Fibroblast of lung (primary cell): Measurements from ENCODE around the gene AP4E1.

Experiments used
- EZH2 ChIP-seq: IDR thresholded peaks from 2 replicates; pipeline ENCODE4 v1.5.1; 2012; ENCODE audit warnings: low read length, control low read depth, mild to moderate bottlenecking; ENCODE audit errors: missing control alignments
- TF ChIP-seq, protein P1 (sequence below), 2 donors: IDR thresholded peaks in 1 of 2; conservative IDR thresholded peaks in 1 of 2; 1 replicate in 1 of 2; 2 replicates in 1 of 2; pipeline ENCODE4 v1.5.1; 2011 to 2012; ENCODE audit warnings: low read length in 2 of 2, control low read depth in 1 of 2, inconsistent platforms in 1 of 2, low read depth in 1 of 2, mild to moderate bottlenecking in 1 of 2

DNA sequence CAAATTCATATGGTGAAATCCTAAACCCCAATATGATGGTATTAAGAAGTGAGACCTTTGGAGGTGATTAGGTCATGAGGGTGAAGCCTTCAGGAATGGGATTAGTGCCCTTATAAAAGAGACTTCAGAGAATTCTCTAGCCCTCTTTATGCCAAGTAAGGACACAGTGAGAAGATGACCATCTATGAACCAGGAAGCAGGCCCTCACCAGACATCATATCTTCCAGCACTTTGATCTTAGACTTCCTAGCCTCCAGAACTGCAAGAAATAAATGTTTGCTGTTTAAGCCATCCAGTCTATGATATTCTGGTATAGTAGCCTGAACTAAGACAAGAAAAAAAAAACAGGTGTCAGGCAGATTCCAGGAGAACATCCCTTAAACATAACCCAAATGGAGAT is 45.9 kb upstream of the AP4E1 start:
- no peak for TF ChIP-seq EZH2
- TF ChIP-seq, protein P1, sequence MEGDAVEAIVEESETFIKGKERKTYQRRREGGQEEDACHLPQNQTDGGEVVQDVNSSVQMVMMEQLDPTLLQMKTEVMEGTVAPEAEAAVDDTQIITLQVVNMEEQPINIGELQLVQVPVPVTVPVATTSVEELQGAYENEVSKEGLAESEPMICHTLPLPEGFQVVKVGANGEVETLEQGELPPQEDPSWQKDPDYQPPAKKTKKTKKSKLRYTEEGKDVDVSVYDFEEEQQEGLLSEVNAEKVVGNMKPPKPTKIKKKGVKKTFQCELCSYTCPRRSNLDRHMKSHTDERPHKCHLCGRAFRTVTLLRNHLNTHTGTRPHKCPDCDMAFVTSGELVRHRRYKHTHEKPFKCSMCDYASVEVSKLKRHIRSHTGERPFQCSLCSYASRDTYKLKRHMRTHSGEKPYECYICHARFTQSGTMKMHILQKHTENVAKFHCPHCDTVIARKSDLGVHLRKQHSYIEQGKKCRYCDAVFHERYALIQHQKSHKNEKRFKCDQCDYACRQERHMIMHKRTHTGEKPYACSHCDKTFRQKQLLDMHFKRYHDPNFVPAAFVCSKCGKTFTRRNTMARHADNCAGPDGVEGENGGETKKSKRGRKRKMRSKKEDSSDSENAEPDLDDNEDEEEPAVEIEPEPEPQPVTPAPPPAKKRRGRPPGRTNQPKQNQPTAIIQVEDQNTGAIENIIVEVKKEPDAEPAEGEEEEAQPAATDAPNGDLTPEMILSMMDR (conservative IDR thresholded peaks at IDR 0.05 in 1 of 2, IDR thresholded peaks at IDR 0.05 in 1 of 2; ENCODE audit: low read depth in 1 of 2, low read length in 2 of 2) = no peak
